Gastroesophageal sphincter (tissue), 4 donors: Measurements from ENCODE around the gene FAM151A. TPM values are rescaled to one million over a fixed set of nuclear protein-coding genes. Genes with fewer than 3 reads are reported as not detected.

ENCODE experiments used
- ATAC-seq: fragments of 150-250 bp; one replicate; pipeline ENCODE4 v1.9.1; 2016; ENCODE audit warnings: mild to moderate bottlenecking, moderate library complexity
- H3K27ac ChIP-seq, 4 donors: fragments of 200-600 bp; sonication (generic) in 3 of 4; 1 replicate in 3 of 4; 2 replicates in 1 of 4; pipeline ENCODE4 v1.5.1; 2016 to 2019
- H3K27me3 ChIP-seq: fragments of 200-600 bp; sonication (generic); one replicate; pipeline ENCODE4 v1.5.1; 2019
- H3K36me3 ChIP-seq, 2 donors: fragments of 200-600 bp; sonication (generic); one replicate each; pipeline ENCODE4 v1.5.1; 2019; ENCODE audit warnings: control low read depth in 1 of 2
- H3K4me1 ChIP-seq, 3 donors: fragments of 200-600 bp; sonication (generic); 1 replicate in 2 of 3; 2 replicates in 1 of 3; pipeline ENCODE4 v1.5.1; 2016 to 2019; ENCODE audit warnings: control low read depth in 2 of 3
- H3K4me3 ChIP-seq, 2 donors: fragments of 200-600 bp; sonication (generic); one replicate each; pipeline ENCODE4 v1.5.1; 2019; ENCODE audit warnings: mild to moderate bottlenecking in 1 of 2, moderate library complexity in 1 of 2
- H3K9me3 ChIP-seq, 3 donors: fragments of 200-600 bp; sonication (generic); one replicate each; pipeline ENCODE4 v1.5.1; 2017 to 2019; ENCODE audit warnings: control low read depth in 2 of 3
- EP300 ChIP-seq: sonication (generic); formaldehyde crosslinking; IDR thresholded peaks from one replicate; pipeline ENCODE4 v1.6.1; 2017; ENCODE audit warnings: antibody characterized with exemption, mild to moderate bottlenecking
- POLR2A ChIP-seq, 2 donors: fragments of 450-650 bp; IDR thresholded peaks; one replicate each; pipeline ENCODE4 v1.6.1; 2017; ENCODE audit warnings: antibody characterized with exemption in 2 of 2, mild to moderate bottlenecking in 2 of 2, moderate library complexity in 1 of 2
- POLR2AphosphoS5 ChIP-seq: sonication (generic); formaldehyde crosslinking; IDR thresholded peaks from one replicate; pipeline ENCODE4 v1.6.1; 2017; ENCODE audit warnings: antibody characterized with exemption
- WGBS, 2 donors: methylation state at CpG; one replicate each; pipeline ENCODE4 v1.1.5; 2018; ENCODE audit warnings: low coverage in 1 of 2; 5-methylcytosine and 5-hydroxymethylcytosine counted together
- total RNA-seq, 4 donors: library from RNA; depleted of rRNA; stranded (reverse); fragments of >200 nt; gene quantifications; one replicate each; pipeline ENCODE4 v1.1.0, GENCODE V29; 2016
- TF ChIP-seq, protein P1 (sequence below), 4 experiments: fragments of 200-600 bp in 2 of 4; fragments of 450-650 bp in 2 of 4; sonication (generic) in 1 of 4; IDR thresholded peaks; one replicate each; pipeline ENCODE4 v1.5.1; 2017 to 2019; ENCODE audit warnings: antibody characterized with exemption in 4 of 4, mild to moderate bottlenecking in 2 of 4, moderate library complexity in 2 of 4

The FAM151A gene
- total RNA-seq, 4 donors from 2014 or later: not detected

DNA sequence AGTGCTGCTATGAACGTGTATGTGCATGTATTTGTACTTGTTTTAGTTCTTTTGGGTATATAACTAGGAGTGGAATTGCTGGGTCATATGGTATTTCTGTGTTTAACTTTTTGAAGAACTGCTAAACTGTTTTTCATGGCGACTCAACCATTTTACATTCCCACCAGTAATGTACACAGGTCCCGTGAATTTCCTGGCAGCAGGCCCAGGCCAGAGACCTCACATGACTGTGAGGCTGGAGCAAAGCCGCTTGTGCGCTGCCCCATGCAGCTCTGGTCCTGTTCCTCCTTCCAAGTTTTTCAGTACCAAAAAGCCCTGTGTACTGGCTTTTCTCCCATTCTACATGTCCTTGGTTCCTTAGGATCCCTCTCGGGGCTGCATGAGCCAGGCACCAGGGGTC lies 45.7 kb downstream of the FAM151A start:
- H3K9me3 ChIP-seq: no peaks in the 10 kb centered on the region
- 9 to 42% methylated on average over 3 to 6 of the region's 6 CpGs for WGBS, 2 donors
- H3K27me3 ChIP-seq: no peaks in the 10 kb centered on the region
- peaks cover 7 to 53% (median 11%) of the 10 kb centered on the region in 3 donors for H3K4me1 ChIP-seq
- TF ChIP-seq, protein P1, sequence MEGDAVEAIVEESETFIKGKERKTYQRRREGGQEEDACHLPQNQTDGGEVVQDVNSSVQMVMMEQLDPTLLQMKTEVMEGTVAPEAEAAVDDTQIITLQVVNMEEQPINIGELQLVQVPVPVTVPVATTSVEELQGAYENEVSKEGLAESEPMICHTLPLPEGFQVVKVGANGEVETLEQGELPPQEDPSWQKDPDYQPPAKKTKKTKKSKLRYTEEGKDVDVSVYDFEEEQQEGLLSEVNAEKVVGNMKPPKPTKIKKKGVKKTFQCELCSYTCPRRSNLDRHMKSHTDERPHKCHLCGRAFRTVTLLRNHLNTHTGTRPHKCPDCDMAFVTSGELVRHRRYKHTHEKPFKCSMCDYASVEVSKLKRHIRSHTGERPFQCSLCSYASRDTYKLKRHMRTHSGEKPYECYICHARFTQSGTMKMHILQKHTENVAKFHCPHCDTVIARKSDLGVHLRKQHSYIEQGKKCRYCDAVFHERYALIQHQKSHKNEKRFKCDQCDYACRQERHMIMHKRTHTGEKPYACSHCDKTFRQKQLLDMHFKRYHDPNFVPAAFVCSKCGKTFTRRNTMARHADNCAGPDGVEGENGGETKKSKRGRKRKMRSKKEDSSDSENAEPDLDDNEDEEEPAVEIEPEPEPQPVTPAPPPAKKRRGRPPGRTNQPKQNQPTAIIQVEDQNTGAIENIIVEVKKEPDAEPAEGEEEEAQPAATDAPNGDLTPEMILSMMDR (IDR thresholded peaks at IDR 0.05): no peak
- TF ChIP-seq POLR2A (IDR thresholded peaks at IDR 0.05): no peak
- TF ChIP-seq POLR2AphosphoS5: no peak
- no peak for TF ChIP-seq EP300
- H3K27ac ChIP-seq: peak overlapping the region; percentile 14 to 92 (median 70)
- H3K36me3 ChIP-seq: no peaks in the 10 kb centered on the region
- no peak overlapping the region for H3K4me3 ChIP-seq
- no peak for ATAC-seq

DNA sequence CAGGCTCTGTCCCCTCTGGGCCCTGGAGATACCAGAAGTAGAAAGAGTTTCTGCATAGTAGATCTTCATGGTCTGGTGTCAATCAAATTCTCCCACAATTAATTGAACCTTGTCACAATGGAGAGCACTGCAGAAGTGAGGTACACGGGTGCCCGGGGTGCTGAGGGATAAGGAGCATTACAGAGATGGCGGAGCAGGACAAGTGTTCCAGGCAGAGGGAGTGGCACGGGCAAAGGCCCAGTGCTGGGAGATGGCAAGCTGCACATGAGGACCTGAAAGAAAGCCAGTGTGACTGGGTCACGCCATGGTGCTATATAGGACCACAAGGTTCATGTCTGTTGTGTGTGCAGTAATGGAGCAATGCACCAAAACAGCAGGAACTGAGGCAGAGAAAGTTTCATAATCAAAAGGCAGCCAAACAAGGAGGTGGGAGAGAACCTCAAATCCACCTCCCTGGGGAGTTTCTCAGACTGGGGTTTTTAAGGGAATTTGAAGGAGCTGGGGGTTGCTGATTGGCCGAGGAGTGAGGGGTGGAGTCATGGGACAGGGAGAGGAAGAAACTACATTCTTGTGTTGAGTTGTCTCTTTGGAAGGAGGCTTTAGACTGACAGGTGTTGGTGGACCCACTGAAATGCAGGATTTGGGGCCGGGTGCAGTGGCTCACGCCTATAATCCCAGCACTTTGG lies 47.6 kb downstream of the FAM151A start:
- TF ChIP-seq EP300 (no peak), POLR2AphosphoS5 (no peak), POLR2A (IDR thresholded peaks at IDR 0.05) (no peak)
- Histone ChIP-seq H3K4me3 (no peak overlapping the region), H3K9me3 (no peaks in the 10 kb centered on the region), H3K27ac (peak overlapping the region in 3 of 4 donors; percentile 33 to 45 (median 42)), H3K27me3 (no peaks in the 10 kb centered on the region), H3K4me1 (peaks cover 3 to 52% (median 3%) of the 10 kb centered on the region in 3 donors), H3K36me3 (no peaks in the 10 kb centered on the region)
- 82 to 92% methylated on average over 5 to 8 of the region's 8 CpGs for WGBS, 2 donors
- no peak for ATAC-seq

DNA sequence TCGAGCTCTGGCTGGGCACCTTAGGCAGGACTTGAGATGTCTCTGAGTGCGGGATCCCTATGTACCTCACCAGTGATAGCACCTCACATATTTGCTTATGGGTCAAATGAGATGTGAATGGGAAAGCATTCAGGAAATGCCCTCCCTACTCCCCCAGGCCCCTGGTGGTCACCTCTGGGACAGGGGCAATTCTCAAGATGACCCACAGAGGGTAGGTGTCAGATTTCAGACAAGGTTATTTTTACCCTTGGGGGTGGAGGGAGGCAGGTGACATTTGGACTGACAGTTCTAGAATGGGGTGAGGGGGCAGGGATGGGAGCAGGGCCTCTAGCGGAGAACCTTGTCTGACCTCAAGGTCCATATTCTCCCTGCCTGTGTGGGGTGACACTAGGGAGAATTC lies 48.2 kb downstream of the FAM151A start:
- Histone ChIP-seq H3K27me3 (no peaks in the 10 kb centered on the region), H3K36me3 (no peaks in the 10 kb centered on the region), H3K27ac (peak overlapping the region in 2 of 4 donors; percentile 13 to 42), H3K4me3 (no peak overlapping the region), H3K4me1 (peaks cover 3 to 46% (median 3%) of the 10 kb centered on the region in 3 donors), H3K9me3 (no peaks in the 10 kb centered on the region)
- no peak for ATAC-seq
- 100% methylated on average over 1 of the region's 3 CpGs; no CpG with 5 or more reads in 1 of the 2 donors for WGBS, 2 donors
- TF ChIP-seq EP300 (no peak), POLR2AphosphoS5 (no peak), POLR2A (IDR thresholded peaks at IDR 0.05) (no peak)

DNA sequence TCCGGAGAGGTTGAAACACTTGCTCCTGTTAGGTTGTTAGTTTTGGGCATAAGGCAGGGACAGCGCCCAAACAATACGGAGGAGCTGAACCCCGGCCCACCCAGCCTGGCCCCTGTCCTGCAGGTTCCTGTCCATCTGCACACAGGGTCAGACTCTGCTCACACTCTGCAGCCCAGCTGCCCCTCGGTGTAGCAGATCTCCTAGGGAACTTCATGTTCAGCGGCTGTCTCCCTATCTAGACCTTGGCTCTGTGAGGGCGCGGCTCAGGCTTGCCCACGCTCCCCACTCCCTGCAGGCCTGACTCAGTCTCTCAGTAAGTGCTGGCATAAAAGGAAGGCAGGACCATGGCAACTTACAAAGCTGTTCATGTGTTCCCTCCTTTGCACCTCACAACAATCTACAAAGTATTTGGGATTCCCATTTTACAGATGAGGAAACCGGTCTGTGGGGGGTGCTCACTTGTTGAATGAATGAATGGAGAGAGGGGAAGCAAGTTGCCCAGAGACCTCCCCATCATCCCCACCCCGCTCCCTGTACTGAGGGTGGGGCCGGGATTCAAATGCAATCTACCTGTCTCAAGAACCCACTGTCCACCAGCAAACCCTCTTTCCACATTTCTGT lies 49.1 kb downstream of the FAM151A start:
- WGBS, 2 donors: 91% methylated on average over 6 to 7 of the region's 12 CpGs
- no peaks in the 10 kb centered on the region for H3K36me3 ChIP-seq
- no peaks in the 10 kb centered on the region for H3K9me3 ChIP-seq
- H3K4me3 ChIP-seq: no peak overlapping the region
- no peaks in the 10 kb centered on the region for H3K27me3 ChIP-seq
- H3K27ac ChIP-seq: peak overlapping the region in 1 of 4 donors; percentile 42
- TF ChIP-seq EP300 (no peak), POLR2AphosphoS5 (no peak), POLR2A (IDR thresholded peaks at IDR 0.05) (no peak)
- TF ChIP-seq, protein P1 (IDR thresholded peaks at IDR 0.05): no peak
- ATAC-seq: no peak
- peaks cover 3 to 46% (median 3%) of the 10 kb centered on the region in 3 donors for H3K4me1 ChIP-seq

DNA sequence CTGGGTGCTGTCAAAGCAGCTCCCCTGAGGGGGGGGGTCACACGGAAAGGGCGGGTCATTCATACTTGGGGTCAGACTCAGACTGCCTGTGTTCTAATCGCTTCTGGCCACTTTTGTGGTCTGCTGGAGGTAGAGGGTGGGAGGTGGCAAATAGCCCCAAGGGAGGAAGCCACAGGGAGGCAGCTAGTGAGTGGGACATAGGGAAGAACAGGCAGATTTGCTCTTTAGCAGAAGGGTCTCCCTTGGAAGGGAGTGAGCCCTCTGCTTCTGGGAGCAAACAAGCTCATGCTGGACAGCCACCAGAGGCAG lies 50.8 kb downstream of the FAM151A start:
- no peak for ATAC-seq
- TF ChIP-seq POLR2A (IDR thresholded peaks at IDR 0.05) (no peak), EP300 (no peak), POLR2AphosphoS5 (no peak)
- TF ChIP-seq, protein P1 (IDR thresholded peaks at IDR 0.05): no peak
- WGBS, 2 donors: 100% methylated on average over 1 of the region's 3 CpGs; no CpG with 5 or more reads in 1 of the 2 donors
- Histone ChIP-seq H3K27me3 (no peaks in the 10 kb centered on the region), H3K27ac (peak overlapping the region in 2 of 4 donors; percentile 24 to 37), H3K9me3 (no peaks in the 10 kb centered on the region), H3K36me3 (no peaks in the 10 kb centered on the region), H3K4me3 (no peak overlapping the region), H3K4me1 (peaks cover 3 to 44% (median 6%) of the 10 kb centered on the region in 3 donors)
